RKO (cell line): Measurements from ENCODE around the gene PRR14L.
"Not testable (repeated sequence)": the region's sequence is repeated elsewhere in the genome, so short reads cannot be mapped to it uniquely, and the experiment has no call there.

Experiments used
- DNase-seq: peaks from one replicate; pipeline ENCODE4 v3.0.0-alpha.2; 2016; ENCODE audit warnings: low spot score

Gene PRR14L

GRCh38 chr22:31740314-31740713 lies 9.6 kb downstream of the PRR14L start:
- not testable (repeated sequence) for DNase-seq

DNA sequence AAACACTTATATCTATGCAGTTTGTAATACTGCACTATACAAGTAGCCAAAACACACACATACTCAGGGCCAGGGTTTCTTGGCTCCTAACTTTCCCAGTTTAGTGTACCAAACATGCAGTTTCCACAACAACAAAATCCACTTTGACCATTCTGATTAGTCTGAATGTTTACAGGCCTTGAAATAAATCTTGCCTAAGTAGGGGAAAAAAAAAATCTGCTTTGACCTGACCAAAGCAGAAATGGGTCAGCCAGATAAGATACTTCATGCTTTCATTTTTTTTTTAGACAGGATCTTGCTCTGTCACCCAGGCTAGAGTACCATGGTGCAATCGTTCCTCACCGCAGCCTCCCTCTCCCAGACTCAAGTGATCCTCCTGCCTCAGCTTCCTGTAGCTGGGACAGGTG lies 10.1 kb downstream of the PRR14L start:
- no peak for DNase-seq

- DNase-seq, result no peak
These were observed 11.4 kb downstream of the PRR14L start for GRCh38 chr22:31738566-31738965.

DNA sequence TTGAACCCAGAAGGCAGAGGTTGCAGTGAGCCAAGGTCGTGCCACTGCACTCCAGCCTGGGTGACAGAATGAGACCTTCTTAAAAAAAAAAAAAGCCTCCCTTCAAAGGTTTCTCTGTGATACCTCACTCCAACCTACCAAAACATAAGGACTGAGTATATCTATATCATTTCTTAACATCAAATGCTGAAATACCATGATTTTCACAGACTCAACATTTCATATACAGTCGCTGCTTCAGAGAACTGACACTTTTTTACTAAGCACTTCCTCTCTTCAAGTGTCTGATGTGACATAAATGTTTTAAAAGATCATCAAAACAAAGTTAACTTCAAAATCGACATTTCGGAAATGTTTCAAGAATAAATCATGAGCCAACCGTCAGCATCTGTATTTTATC lies 12.0 kb downstream of the PRR14L start:
- DNase-seq, result no peak

GRCh38 chr22:31736458-31736857 lies 13.5 kb downstream of the PRR14L start:
- no peak for DNase-seq

DNA sequence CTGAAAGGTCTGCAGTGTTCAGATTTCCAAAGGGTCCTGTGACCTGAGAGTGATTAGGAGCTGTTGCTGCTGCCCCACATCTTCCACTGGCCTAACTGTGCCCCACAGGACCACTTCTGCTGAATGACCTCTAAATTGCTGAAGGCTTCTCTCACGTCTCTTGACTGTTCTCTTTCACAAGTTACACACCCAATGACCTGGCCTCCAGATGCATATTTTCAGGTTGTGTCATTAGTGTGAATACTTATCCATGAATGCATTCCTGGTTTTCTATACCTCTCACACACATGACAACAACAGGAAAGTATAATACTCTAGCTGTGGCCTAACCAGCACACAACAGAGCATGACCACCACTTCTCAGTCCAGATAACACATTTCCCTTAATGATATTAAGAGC lies 15.4 kb downstream of the PRR14L start:
- peak; percentile 42 for DNase-seq

GRCh38 chr22:31733580-31734079 lies 16.3 kb downstream of the PRR14L start:
- DNase-seq, result no peak

GRCh38 chr22:31732089-31732829 lies 17.7 kb downstream of the PRR14L start:
- no peak for DNase-seq

- DNase-seq, result no peak
These were observed 19.6 kb downstream of the PRR14L start for GRCh38 chr22:31730344-31730711.

- DNase-seq, result no peak
These were observed 21.1 kb downstream of the PRR14L start for GRCh38 chr22:31728857-31729256.

DNA sequence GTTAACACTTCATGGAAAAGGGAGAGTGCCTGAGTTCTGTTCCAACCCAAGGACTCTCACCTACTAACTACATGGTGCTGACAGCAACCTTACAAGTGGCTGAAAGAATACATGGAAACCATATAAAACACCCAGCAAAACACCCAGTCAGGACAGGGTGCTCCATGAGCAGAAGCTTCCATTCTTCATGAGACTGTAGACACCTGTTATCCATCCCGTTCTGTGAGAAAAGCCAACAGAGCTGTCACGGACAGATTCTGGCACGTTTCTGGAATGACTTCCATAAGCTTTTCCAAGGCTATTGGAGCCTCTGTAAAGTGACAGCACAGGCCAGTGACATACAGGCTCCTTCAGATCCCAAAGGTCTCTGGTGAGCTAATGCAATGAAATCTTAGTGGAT lies 23.2 kb downstream of the PRR14L start:
- no peak for DNase-seq

DNA sequence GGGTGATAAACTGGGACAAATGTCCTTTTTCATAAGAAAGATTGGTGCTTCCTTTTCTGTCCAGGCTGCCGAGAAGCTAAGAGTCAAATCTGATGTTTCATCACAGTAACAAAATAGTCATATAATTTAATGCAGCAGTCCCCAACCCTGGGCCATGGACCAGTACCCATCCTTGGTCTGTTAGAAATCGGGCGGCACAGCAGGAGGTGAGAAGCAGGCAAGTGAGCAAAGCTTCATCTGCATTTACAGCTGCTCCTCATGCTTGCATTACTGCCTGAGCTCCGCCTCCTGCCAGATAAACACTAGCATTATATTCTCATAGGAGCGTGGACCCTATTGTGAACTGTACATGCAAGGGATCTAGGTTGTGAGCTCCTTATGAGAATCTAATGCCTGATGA lies 26.2 kb downstream of the PRR14L start:
- no peak for DNase-seq

DNA sequence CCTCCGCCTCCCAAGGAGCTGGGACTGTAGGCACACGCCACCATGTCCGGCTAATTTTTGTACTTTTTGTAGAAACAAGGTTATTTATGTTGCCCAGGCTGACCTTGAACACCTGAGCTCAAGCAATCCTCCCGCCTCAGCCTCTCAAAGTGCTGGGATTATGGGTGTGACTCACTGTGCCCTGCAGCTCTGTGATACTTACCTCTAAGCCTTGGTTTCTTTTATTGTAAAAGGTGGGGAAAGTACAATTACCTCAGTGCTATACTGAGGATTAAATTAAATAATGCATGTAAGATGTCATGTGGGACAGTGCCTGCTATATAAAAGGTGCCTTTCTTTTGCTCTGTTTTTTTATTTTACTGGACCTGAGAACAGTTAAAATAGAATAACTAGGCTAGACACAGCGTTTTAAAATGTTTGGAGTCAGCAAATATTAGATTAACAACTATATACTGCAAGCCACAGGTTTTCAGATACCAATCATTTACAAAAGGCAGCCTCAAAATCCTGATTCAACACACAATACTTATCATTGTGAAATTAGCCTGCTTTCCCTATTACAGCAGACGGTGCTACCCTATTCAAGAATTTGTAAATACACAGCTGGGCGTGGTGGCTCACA lies 30.0 kb downstream of the PRR14L start:
- DNase-seq, result no peak

DNA sequence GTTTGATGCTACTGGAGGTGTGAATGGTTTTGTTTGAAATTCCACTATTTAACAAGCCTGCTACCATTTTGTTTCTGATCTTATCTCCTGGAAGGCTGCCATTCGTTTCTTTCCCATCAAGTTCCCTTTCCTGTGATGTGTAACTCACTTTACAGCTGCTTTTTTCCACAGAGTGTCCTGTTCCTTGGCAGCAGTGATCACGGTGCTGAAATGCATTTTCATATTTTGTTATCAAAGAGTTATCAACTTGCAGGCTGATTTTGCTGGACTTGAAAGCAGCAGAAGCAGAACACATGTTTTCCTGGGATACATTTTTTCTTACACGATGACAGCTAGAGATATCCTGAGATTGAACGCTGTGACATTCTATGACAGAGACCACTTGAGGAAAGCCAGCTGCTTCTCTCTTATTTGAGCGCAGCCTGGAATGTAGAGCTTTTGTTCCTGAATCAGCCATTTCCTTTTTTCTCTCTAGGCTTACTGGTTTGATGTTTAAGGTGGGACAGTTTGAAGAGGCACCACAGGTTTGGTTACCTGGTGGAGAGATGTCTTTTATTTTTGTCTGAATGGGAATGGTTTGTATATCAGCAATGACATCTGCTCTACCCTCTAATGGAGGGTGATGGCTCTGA lies 34.7 kb downstream of the PRR14L start:
- DNase-seq, result no peak

- not testable (repeated sequence) for DNase-seq
These were observed 38.7 kb downstream of the PRR14L start for GRCh38 chr22:31711226-31711625.

GRCh38 chr22:31707519-31707918 lies 42.4 kb downstream of the PRR14L start:
- no peak for DNase-seq

GRCh38 chr22:31695423-31695822 lies 54.5 kb downstream of the PRR14L start:
- no peak for DNase-seq

GRCh38 chr22:31694046-31694445 lies 55.9 kb downstream of the PRR14L start:
- DNase-seq, result not testable (repeated sequence)

DNA sequence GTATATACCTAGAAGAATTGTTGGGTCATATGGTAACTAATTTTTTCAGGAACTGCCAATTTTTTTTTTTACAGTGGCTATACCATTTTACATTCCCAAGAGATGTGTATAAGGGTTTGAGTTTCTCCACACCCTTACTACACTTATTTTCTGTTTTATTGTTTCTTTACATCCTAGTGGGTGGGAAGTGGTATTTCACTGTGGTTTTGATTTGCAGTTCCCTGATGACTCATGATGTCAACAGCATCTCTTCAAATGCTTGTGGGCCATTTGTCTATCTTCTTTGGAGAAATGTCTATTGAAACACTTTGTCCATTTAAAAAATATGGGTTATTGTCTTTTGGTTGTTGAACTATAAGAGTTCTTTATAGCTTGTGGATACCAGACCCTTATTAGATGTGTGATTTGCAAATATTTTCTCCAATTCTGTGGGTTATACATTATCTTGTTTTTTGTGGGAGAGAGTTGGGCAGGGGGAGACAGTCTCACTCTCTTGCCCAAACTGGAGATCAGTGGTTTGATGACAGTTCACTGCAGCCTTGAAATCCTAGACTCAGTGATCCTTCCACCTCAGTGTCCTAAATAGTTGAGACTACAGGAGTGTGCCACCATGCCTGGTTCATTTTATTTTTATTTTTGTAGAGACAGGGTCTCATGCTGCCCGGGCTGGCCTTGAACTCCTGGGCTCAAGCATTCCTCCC lies 57.6 kb downstream of the PRR14L start:
- DNase-seq, result peak; percentile 51

DNA sequence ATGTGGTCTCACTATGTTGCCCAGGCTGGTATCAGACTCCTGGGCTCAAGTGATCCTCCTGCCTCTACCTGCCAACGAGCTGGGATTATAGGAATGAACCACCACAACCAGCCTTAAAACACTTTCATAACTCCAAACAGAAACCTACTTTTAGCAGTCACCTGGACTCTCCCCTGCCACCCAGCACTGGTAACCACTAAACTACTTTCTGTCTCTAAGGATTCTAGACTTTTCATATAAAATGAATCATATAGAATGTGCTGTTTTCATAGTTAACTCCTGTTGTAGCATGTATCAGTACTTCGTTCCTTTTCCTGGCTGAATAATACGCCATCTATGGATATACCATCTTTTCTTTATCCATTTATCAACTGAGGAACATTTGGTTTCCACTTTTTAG lies 58.5 kb downstream of the PRR14L start:
- no peak for DNase-seq

- DNase-seq, result no peak
These were observed 66.5 kb downstream of the PRR14L start for GRCh38 chr22:31683181-31684105.

DNA sequence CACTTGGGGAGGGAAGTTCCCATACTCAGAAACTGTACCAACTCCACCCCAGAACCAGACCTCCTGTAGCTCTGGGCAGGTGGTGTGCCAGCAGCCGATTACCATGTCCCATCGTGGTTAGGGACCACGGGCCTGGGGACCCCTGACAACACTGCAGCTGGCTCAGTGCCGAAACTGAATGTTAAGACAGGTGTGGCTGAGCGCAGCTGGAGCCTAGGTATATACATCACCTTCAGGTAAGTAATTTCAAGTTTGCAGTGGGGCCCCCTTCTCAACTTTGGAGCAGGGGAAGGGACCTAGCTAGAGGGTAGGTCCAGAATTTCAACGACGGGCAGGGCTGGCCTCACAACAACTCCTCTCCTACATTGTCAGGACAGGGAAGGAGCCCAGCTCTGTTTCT lies 67.2 kb downstream of the PRR14L start:
- no peak for DNase-seq
